Heart right ventricle (tissue), 16 donors: ENCODE results near the gene SHC4. TPM values are rescaled to one million over a fixed set of nuclear protein-coding genes. Genes with fewer than 3 reads are reported as not detected.

Source experiments
- ATAC-seq, 8 donors: fragments of 200-7000 bp; cut with Tn5 transposase; one replicate each; pipeline ENCODE4 v1.9.1; 2020; ENCODE audit warnings: mild to moderate bottlenecking in 8 of 8, moderate library complexity in 8 of 8, moderate number of reproducible peaks in 1 of 8
- DNase-seq, 2 donors: peaks; one replicate each; pipeline ENCODE4 v3.0.0-alpha.2; 2020
- H3K27ac ChIP-seq, 10 donors: fragments of 200-600 bp; sonication (generic) in 2 of 10; one replicate each; pipeline versions ENCODE4 v1.5.0 to v1.8.0; 2020 to 2022; ENCODE audit warnings: mild to moderate bottlenecking in 3 of 10
- H3K27me3 ChIP-seq, 7 donors: fragments of 200-600 bp; one replicate each; pipeline ENCODE4 v1.8.0; 2021 to 2022; ENCODE audit warnings: mild to moderate bottlenecking in 2 of 7
- H3K36me3 ChIP-seq, 9 donors: fragments of 200-600 bp; sonication (generic) in 1 of 9; one replicate each; pipeline versions ENCODE4 v1.5.0 to v1.8.0; 2020 to 2022; ENCODE audit warnings: mild to moderate bottlenecking in 2 of 9
- H3K4me1 ChIP-seq, 9 donors: fragments of 200-600 bp; sonication (generic) in 1 of 9; one replicate each; pipeline versions ENCODE4 v1.5.0 to v1.8.0; 2020 to 2022; ENCODE audit warnings: mild to moderate bottlenecking in 4 of 9
- H3K4me3 ChIP-seq, 10 donors: fragments of 200-600 bp; sonication (generic) in 2 of 10; one replicate each; pipeline versions ENCODE4 v1.5.0 to v1.8.0; 2020 to 2022; ENCODE audit warnings: mild to moderate bottlenecking in 7 of 10, moderate library complexity in 2 of 10
- H3K9me3 ChIP-seq, 11 donors: fragments of 200-600 bp in 10 of 11; sonication (generic) in 2 of 11; one replicate each; pipeline versions ENCODE4 v1.5.0 to v1.8.0; 2013 to 2022; ENCODE audit warnings: mild to moderate bottlenecking in 2 of 11, control low read depth in 1 of 11, moderate library complexity in 1 of 11
- WGBS, 2 donors: extraction: QIAGEN DNeasy Blood & Tissue Kit; methylation state at CpG; one replicate each; pipeline ENCODE4 v1.1.7; 2013; ENCODE audit warnings: inconsistent platforms in 1 of 2; 5-methylcytosine and 5-hydroxymethylcytosine counted together
- intact Hi-C, 10 donors: fragments of 100-400 bp; cut with DNase I; formaldehyde crosslinking; loops; one replicate each; pipeline versions ENCODE4 v1.11.1 to v1.14.2; 2022
- polyA plus RNA-seq, 2 donors: library from polyadenylated mRNA; stranded (reverse); fragments of 200-250 nt; gene quantifications; one replicate each; pipeline ENCODE4 v1.2.3, GENCODE V29; 2013
- total RNA-seq, 10 donors: library from RNA; stranded (reverse); fragmentation: NEBNext Ultra II Directional in 3 of 10; extraction: Animal tissue kit (Norgen Biotek cat#: 25700) in 3 of 10; gene quantifications; one replicate each; pipeline versions ENCODE4 v1.2.1 to v1.2.4, GENCODE V29; 2021 to 2023
- TF ChIP-seq, protein P1 (sequence below), 9 donors: fragments of 200-600 bp; sonication (generic) in 2 of 9; IDR thresholded peaks; one replicate each; pipeline versions ENCODE4 v1.5.0 to v1.8.0; 2021 to 2022; ENCODE audit warnings: antibody characterized with exemption in 9 of 9, mild to moderate bottlenecking in 5 of 9, moderate library complexity in 1 of 9
- donor health status: Arrhythmogenic right ventricular cardiomyopathy.
- donor health status: ischemic (EF 13 %, LVEDD 7.1; RV severe dilation, severe dysfunction).
- donor health status: healthy with polysubstance abuse.
- donor health status: DM: no; HTN: yes; CAD: no.
- donor health status: DM: no; HTN: no; CAD: no.
- donor health status: ischemic (EF 25% LVEDD 6.9; RV normal size, moderate dysfunction).
- donor health status: ischemic (EF 25% LVEDD 5.7; RV mildly dilated, moderate dysfunction).
- donor health status: healthy.
- donor health status: DM: yes; HTN: yes; CAD: no.
- donor health status: Ischemic cardiomyopathy.
- donor health status: ischemic (EF 35%, LVEDD 5.7; RV mildly dilated, moderate dysfunction).
- donor health status: nonischemic (EF 11% LVEDD 7.7; RV severe dilation, severe dysfunction).
- donor health status: DM: yes; HTN: yes; CAD: no.
- donor health status: PGD.
- donor health status: ischemic (EF 29% LVEDD 5.4; RV normal size, mild dysfunction).
- donor health status: nonischemic (EF 23%, LVEDD 6.1; RV moderate dilation, normal function).

The SHC4 gene
- total and polyA plus RNA-seq, 12 donors, result 1.2 to 4.9 (median 2.2) TPM

- WGBS, 2 donors, result 37 to 52% methylated on average over 4 of the region's 4 CpGs
- TF ChIP-seq, protein P1, sequence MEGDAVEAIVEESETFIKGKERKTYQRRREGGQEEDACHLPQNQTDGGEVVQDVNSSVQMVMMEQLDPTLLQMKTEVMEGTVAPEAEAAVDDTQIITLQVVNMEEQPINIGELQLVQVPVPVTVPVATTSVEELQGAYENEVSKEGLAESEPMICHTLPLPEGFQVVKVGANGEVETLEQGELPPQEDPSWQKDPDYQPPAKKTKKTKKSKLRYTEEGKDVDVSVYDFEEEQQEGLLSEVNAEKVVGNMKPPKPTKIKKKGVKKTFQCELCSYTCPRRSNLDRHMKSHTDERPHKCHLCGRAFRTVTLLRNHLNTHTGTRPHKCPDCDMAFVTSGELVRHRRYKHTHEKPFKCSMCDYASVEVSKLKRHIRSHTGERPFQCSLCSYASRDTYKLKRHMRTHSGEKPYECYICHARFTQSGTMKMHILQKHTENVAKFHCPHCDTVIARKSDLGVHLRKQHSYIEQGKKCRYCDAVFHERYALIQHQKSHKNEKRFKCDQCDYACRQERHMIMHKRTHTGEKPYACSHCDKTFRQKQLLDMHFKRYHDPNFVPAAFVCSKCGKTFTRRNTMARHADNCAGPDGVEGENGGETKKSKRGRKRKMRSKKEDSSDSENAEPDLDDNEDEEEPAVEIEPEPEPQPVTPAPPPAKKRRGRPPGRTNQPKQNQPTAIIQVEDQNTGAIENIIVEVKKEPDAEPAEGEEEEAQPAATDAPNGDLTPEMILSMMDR (IDR thresholded peaks at IDR 0.05), result peak; percentile 7 to 67 (median 57)
- DNase-seq (no peak), ATAC-seq (peak in 2 of 8 donors; percentile 49 to 53)
- intact Hi-C loops, result loop anchor here in 7 of 10 donors (2.0 to 10.0 kb wide), 6 partner anchors 154 to 446 kb away; partner anchors contain the start of gene FBN1 (in 2 of the 7)
- H3K4me3 ChIP-seq, result no peak overlapping the region
- H3K36me3 ChIP-seq, result no peaks in the 10 kb centered on the region
- peak overlapping the region in 2 of 10 donors; percentile 7 to 8 for H3K27ac ChIP-seq
- peaks cover 0 to 24% (median 2%) of the 10 kb centered on the region in 9 donors for H3K4me1 ChIP-seq
- H3K9me3 ChIP-seq, result no peaks in the 10 kb centered on the region
- H3K27me3 ChIP-seq, result no peaks in the 10 kb centered on the region
Observed at GRCh38 chr15:48800811-48801455, 162.8 kb downstream of the SHC4 start.

- Histone ChIP-seq H3K9me3 (no peaks in the 10 kb centered on the region), H3K27ac (peak overlapping the region in 2 of 10 donors; percentile 7 to 8), H3K4me3 (no peak overlapping the region), H3K36me3 (no peaks in the 10 kb centered on the region), H3K27me3 (no peaks in the 10 kb centered on the region), H3K4me1 (peaks cover 0 to 27% (median under 1%) of the 10 kb centered on the region in 9 donors)
- ATAC-seq (no peak), DNase-seq (no peak)
- intact Hi-C loops, result loop anchor here in 7 of 10 donors (2.0 to 10.0 kb wide), 6 partner anchors 153 to 445 kb away; partner anchors contain the start of gene FBN1 (in 2 of the 7)
- TF ChIP-seq, protein P1 (IDR thresholded peaks at IDR 0.05), result no peak
- 89 to 92% methylated on average over 1 of the region's 1 CpG for WGBS, 2 donors
Observed at GRCh38 chr15:48800245-48800644, 163.5 kb downstream of the SHC4 start.

- TF ChIP-seq, protein P1 (IDR thresholded peaks at IDR 0.05), result no peak
- intact Hi-C loops, result loop anchor here in 3 of 10 donors (5.0 to 10.0 kb wide), 2 partner anchors 144 to 441 kb away; no protein-coding TSS in a partner anchor
- 57 to 68% methylated on average over 1 of the region's 1 CpG for WGBS, 2 donors
- Histone ChIP-seq H3K36me3 (peaks cover 0 to 5% (median 0%) of the 10 kb centered on the region in 9 donors), H3K27me3 (no peaks in the 10 kb centered on the region), H3K9me3 (no peaks in the 10 kb centered on the region), H3K4me3 (no peak overlapping the region), H3K4me1 (peaks cover 0 to 41% (median 5%) of the 10 kb centered on the region in 9 donors), H3K27ac (peak overlapping the region in 1 of 10 donors; percentile 6)
- ATAC-seq (no peak), DNase-seq (no peak)
Observed at GRCh38 chr15:48798319-48798718, 165.4 kb downstream of the SHC4 start.

DNA sequence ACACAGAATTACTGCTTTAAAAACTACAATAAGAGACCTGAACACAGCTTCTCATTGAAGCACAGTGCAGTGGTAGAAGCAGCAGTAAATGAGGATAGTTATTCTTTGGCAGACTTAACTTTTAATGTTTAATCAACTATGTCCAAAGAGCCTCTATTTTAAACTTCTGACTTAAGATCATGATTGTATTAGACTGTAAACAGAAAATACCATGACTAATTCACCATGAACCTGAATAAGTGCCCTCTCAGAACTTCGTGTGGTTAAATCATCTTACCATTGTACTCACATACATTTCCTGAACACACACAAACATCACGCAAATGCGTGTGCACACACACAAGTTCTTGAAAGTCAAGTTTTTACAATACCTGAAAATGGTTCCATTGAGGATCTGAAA is 166.8 kb downstream of the SHC4 start:
- DNase-seq (no peak), ATAC-seq (no peak)
- Histone ChIP-seq H3K27me3 (no peaks in the 10 kb centered on the region), H3K4me3 (peak overlapping the region in 4 of 10 donors; percentile 4 to 18 (median 16)), H3K27ac (peak overlapping the region in 4 of 10 donors; percentile 15 to 28 (median 21)), H3K9me3 (no peaks in the 10 kb centered on the region), H3K36me3 (peaks cover 0 to 18% (median 0%) of the 10 kb centered on the region in 9 donors), H3K4me1 (peaks cover 0 to 41% (median 5%) of the 10 kb centered on the region in 9 donors)
- 77 to 86% methylated on average over 3 of the region's 3 CpGs for WGBS, 2 donors
- intact Hi-C loops, result loop anchor here in 3 of 10 donors (5.0 to 10.0 kb wide), 2 partner anchors 142 to 440 kb away; no protein-coding TSS in a partner anchor
- TF ChIP-seq, protein P1 (IDR thresholded peaks at IDR 0.05), result no peak
